Measurements from ENCODE around the gene DNAH5.

- TF ChIP-seq CTCF (IDR thresholded peaks at IDR 0.05) (no peak), POLR2A (IDR thresholded peaks at IDR 0.05) (no peak)
These were observed 208.8 kb downstream of the DNAH5 start for GRCh38 chr5:13735691-13736090.
